HepG2 (cell line): Measurements from ENCODE around the gene HIPK4. TPM values are rescaled to one million over a fixed set of nuclear protein-coding genes. Genes with fewer than 3 reads are reported as not detected.

ENCODE experiments used
- AFF4 ChIP-seq: sonication (generic); formaldehyde crosslinking; IDR thresholded peaks from 2 replicates; pipeline ENCODE4 v1.4.0; 2020; ENCODE audit warnings: missing genetic modification reagents
- FOXM1 ChIP-seq: sonication (generic); formaldehyde crosslinking; IDR thresholded peaks from 2 replicates; pipeline ENCODE4 v1.5.0; 2020; ENCODE audit warnings: missing genetic modification reagents
- HCFC1 ChIP-seq: fragments of 150-350 bp; IDR thresholded peaks from 2 replicates; pipeline ENCODE4 v1.6.1; 2014; ENCODE audit warnings: low read depth, low read length
- JUNB ChIP-seq: sonication (generic); formaldehyde crosslinking; IDR thresholded peaks from 2 replicates; pipeline ENCODE4 v1.8.0; 2022; ENCODE audit warnings: missing genetic modification reagents, mild to moderate bottlenecking, borderline replicate concordance
- MAX ChIP-seq: IDR thresholded peaks from 2 replicates; pipeline ENCODE4 v1.6.1; 2012; ENCODE audit warnings: inconsistent platforms
- MED13 ChIP-seq: sonication (generic); formaldehyde crosslinking; IDR thresholded peaks from 2 replicates; pipeline ENCODE4 v1.5.0; 2020; ENCODE audit warnings: missing genetic modification reagents
- NPAS2 ChIP-seq: sonication (generic); formaldehyde crosslinking; IDR thresholded peaks from 2 replicates; pipeline ENCODE4 v1.8.0; 2022; ENCODE audit warnings: mild to moderate bottlenecking, missing genetic modification reagents, borderline replicate concordance
- POLR2G ChIP-seq: fragments of 200-400 bp; formaldehyde crosslinking; IDR thresholded peaks from 2 replicates; pipeline ENCODE4 v1.6.1; 2018; ENCODE audit warnings: mild to moderate bottlenecking, low read depth, low read length, moderate library complexity
- PRDM4 ChIP-seq: sonication (generic); formaldehyde crosslinking; IDR thresholded peaks from 2 replicates; pipeline ENCODE4 v1.9.0; 2021; ENCODE audit warnings: missing genetic modification reagents, borderline replicate concordance
- RARG ChIP-seq: sonication (generic); formaldehyde crosslinking; IDR thresholded peaks from 2 replicates; pipeline ENCODE4 v1.4.0; 2020; ENCODE audit warnings: low read depth, mild to moderate bottlenecking, missing genetic modification reagents
- SKI ChIP-seq: fragments of 450-650 bp; IDR thresholded peaks from one replicate; pipeline ENCODE4 v1.6.1; 2018; ENCODE audit warnings: mild to moderate bottlenecking; ENCODE audit not compliant: partially characterized antibody
- ZEB1 ChIP-seq: IDR thresholded peaks from 2 replicates; pipeline ENCODE4 v1.6.1; 2012; ENCODE audit warnings: mild to moderate bottlenecking, low read depth, inconsistent platforms; ENCODE audit not compliant: insufficient replicate concordance
- ZFP36L2 ChIP-seq: sonication (generic); formaldehyde crosslinking; IDR thresholded peaks from 2 replicates; pipeline ENCODE4 v1.4.0; 2020; ENCODE audit warnings: missing genetic modification reagents
- ZNF235 ChIP-seq: sonication (generic); formaldehyde crosslinking; IDR thresholded peaks from 2 replicates; pipeline ENCODE4 v1.8.1; 2023; ENCODE audit warnings: mild to moderate bottlenecking, missing genetic modification reagents, borderline replicate concordance
- ZNF253 ChIP-seq: sonication (generic); formaldehyde crosslinking; IDR thresholded peaks from 2 replicates; pipeline ENCODE4 v1.8.0; 2022; ENCODE audit warnings: mild to moderate bottlenecking, missing genetic modification reagents, borderline replicate concordance
- ZNF530 ChIP-seq: sonication (generic); formaldehyde crosslinking; IDR thresholded peaks from 2 replicates; pipeline ENCODE4 v1.5.0; 2020; ENCODE audit warnings: low read depth, mild to moderate bottlenecking, missing genetic modification reagents
- ZNF597 ChIP-seq: sonication (generic); formaldehyde crosslinking; IDR thresholded peaks from 2 replicates; pipeline ENCODE4 v1.5.0; 2020; ENCODE audit warnings: missing genetic modification reagents
- ZNF639 ChIP-seq: conservative IDR thresholded peaks from 2 replicates; pipeline ENCODE4 v1.6.1; 2018; ENCODE audit warnings: missing genetic modification reagents
- ZNF75D ChIP-seq: sonication (generic); formaldehyde crosslinking; IDR thresholded peaks from 2 replicates; pipeline ENCODE4 v1.8.1; 2023; ENCODE audit warnings: missing genetic modification reagents, mild to moderate bottlenecking, borderline replicate concordance
- polyA plus RNA-seq, 8 experiments: library from polyadenylated mRNA; depleted of rRNA in 3 of 8; stranded (reverse) in 7 of 8; unstranded in 1 of 8; fragments of >200 nt; fragmentation: Illumina TruSeq in 4 of 8; extraction: Trizol in 4 of 8; gene quantifications; 2 replicates each; pipeline versions ENCODE4 v1.2.1 to v1.2.3, GENCODE V29; 2011 to 2016; ENCODE audit warnings: low read depth in 4 of 8, missing spikeins in 1 of 8, mixed read lengths in 1 of 8; ENCODE audit not compliant: insufficient read depth in 1 of 8
- total RNA-seq, 5 experiments: library from RNA; depleted of rRNA; stranded (reverse); fragments of >200 nt; fragmentation: Illumina TruSeq; extraction: Trizol; gene quantifications; 2 replicates each; pipeline ENCODE4 v1.2.3, GENCODE V29; 2016; ENCODE audit warnings: low read depth in 1 of 5

HIPK4 gene
- total and polyA plus RNA-seq, 2 of the 13 experiments (the other 11 are each of a cell fraction or from before 2014, with no cell fraction given): 0.03 TPM; not detected in 1

GRCh38 chr19:40425450-40426287 is 35.7 kb upstream of the HIPK4 start, which contains the start of gene SERTAD1 (continued):
- TF ChIP-seq SKI: peak; percentile 56
- peak; percentile 65 for TF ChIP-seq MAX
- TF ChIP-seq PRDM4: no peak
- no peak; the same call in 1 of the 2 replicates for TF ChIP-seq ZNF235 (CRISPR knock-in tag)
- TF ChIP-seq RARG (CRISPR knock-in tag): no peak
- TF ChIP-seq HCFC1: no peak
- TF ChIP-seq ZFP36L2 (CRISPR knock-in tag): no peak
- TF ChIP-seq MED13 (CRISPR knock-in tag): no peak
- TF ChIP-seq ZNF530 (CRISPR knock-in tag): no peak
- peak; percentile 59 for TF ChIP-seq ZEB1
- no peak for TF ChIP-seq ZNF75D (CRISPR knock-in tag)
- peak; percentile 98 for TF ChIP-seq POLR2G
- TF ChIP-seq NPAS2 (CRISPR knock-in tag): no peak
- peak; percentile 73; the same call in 1 of the 2 replicates for TF ChIP-seq AFF4
- no peak for TF ChIP-seq FOXM1
- TF ChIP-seq JUNB: no peak
- peak; percentile 62; the same call in 1 of the 2 replicates for TF ChIP-seq ZNF253 (CRISPR knock-in tag)
- TF ChIP-seq ZNF639 (CRISPR knock-in tag): no peak
- no peak for TF ChIP-seq ZNF597
